ENCODE data around the gene OLIG1. TPM values are rescaled to one million over a fixed set of nuclear protein-coding genes. Genes with fewer than 3 reads are reported as not detected.

Gene OLIG1
- total and polyA plus RNA-seq, 5 donors, result 0.68 to 1.3 TPM; not detected in 3

GRCh38 chr21:33109574-33110339, 39.8 kb downstream of the OLIG1 start:
- peak in 1 of 3 donors; percentile 48 for DNase-seq
- no peak for ATAC-seq
- Histone ChIP-seq H3K9me3 (ENCODE audit: control insufficient read depth, low read length) (no peaks in the 10 kb centered on the region), H3K4me1 (ENCODE audit: control insufficient read depth, insufficient read depth, low read length) (no peaks in the 10 kb centered on the region), H3K4me3 (ENCODE audit: low read length) (no peak overlapping the region), H3K27me3 (ENCODE audit: control insufficient read depth, insufficient read depth) (no peaks in the 10 kb centered on the region), H3K27ac (ENCODE audit: low read length) (no peak overlapping the region)
- intact Hi-C loops (cut with DNase I), result no loop called here
- WGBS, result 11% methylated on average over 45 of the region's 45 CpGs

DNA sequence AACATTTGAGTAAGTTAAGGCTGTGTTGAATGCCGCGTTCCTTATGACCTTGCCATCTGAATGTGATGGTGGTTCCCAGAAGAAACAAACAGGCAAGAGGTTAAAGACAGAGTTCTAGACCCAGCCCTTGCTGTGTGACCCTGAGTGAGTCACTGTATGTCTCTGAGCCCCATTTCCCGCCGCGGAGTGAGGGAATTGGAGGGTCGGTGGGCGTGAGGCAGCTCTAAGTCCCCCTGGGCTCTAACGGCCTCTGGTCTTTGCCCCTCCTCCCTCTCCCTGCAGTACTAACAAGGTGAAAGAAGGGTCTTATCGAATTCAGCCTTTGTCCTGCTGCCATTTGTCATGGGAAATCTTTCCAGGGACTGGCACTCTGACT, 40.4 kb downstream of the OLIG1 start:
- ATAC-seq (no peak), DNase-seq (no peak)
- WGBS, result 49% methylated on average over 9 of the region's 9 CpGs
- H3K9me3 ChIP-seq (ENCODE audit: control insufficient read depth, low read length), result no peaks in the 10 kb centered on the region
- intact Hi-C loops (cut with DNase I), result no loop called here
- H3K4me1 ChIP-seq (ENCODE audit: control insufficient read depth, insufficient read depth, low read length), result no peaks in the 10 kb centered on the region
- no peak overlapping the region for H3K27ac ChIP-seq (ENCODE audit: low read length)
- no peak overlapping the region for H3K4me3 ChIP-seq (ENCODE audit: low read length)
- no peaks in the 10 kb centered on the region for H3K27me3 ChIP-seq (ENCODE audit: control insufficient read depth, insufficient read depth)

GRCh38 chr21:33111577-33111976, 41.6 kb downstream of the OLIG1 start:
- whole genome bisulfite sequencing, result 61% methylated on average over 6 of the region's 6 CpGs
- ATAC-seq (no peak), DNase-seq (no peak)
- Histone ChIP-seq H3K27me3 (ENCODE audit: control insufficient read depth, insufficient read depth) (no peaks in the 10 kb centered on the region), H3K4me3 (ENCODE audit: low read length) (no peak overlapping the region), H3K9me3 (ENCODE audit: control insufficient read depth, low read length) (no peaks in the 10 kb centered on the region), H3K27ac (ENCODE audit: low read length) (no peak overlapping the region), H3K4me1 (ENCODE audit: control insufficient read depth, insufficient read depth, low read length) (no peaks in the 10 kb centered on the region)
- intact Hi-C loops (cut with DNase I), result no loop called here

DNA sequence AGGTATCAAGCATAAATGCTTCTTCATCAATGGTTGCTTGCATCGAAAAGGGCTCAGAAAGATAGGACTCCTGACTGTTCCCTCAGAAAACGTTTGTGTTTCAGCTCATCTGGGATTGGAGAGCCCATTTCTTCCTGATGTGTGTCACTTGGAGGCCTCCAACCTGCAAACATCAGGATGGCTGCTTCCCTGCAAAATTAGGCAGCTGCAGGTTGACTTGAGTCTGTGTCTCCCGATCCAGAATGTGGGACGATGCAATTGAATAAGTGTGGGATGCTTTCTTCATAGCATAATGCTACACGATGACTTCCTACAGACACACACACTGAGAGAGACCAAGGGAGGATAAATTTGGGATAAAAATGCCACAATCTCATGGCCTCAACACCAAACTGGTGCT, 42.2 kb downstream of the OLIG1 start:
- DNase-seq (no peak), ATAC-seq (no peak)
- Histone ChIP-seq H3K27me3 (ENCODE audit: control insufficient read depth, insufficient read depth) (no peaks in the 10 kb centered on the region), H3K4me1 (ENCODE audit: control insufficient read depth, insufficient read depth, low read length) (no peaks in the 10 kb centered on the region), H3K4me3 (ENCODE audit: low read length) (no peak overlapping the region), H3K27ac (ENCODE audit: low read length) (no peak overlapping the region), H3K9me3 (ENCODE audit: control insufficient read depth, low read length) (no peaks in the 10 kb centered on the region)
- 47% methylated on average over 5 of the region's 5 CpGs for WGBS
- intact Hi-C loops (cut with DNase I), result no loop called here

- ATAC-seq, result no peak
- no peaks in the 10 kb centered on the region for H3K4me1 ChIP-seq (ENCODE audit: control insufficient read depth, insufficient read depth, low read length)
- no peak overlapping the region for H3K27ac ChIP-seq (ENCODE audit: low read length)
- H3K9me3 ChIP-seq (ENCODE audit: control insufficient read depth, low read length), result no peaks in the 10 kb centered on the region
- H3K4me3 ChIP-seq (ENCODE audit: low read length), result no peak overlapping the region
- intact Hi-C loops (cut with DNase I), result no loop called here
- WGBS, result 44% methylated on average over 4 of the region's 4 CpGs
- H3K27me3 ChIP-seq (ENCODE audit: control insufficient read depth, insufficient read depth), result no peaks in the 10 kb centered on the region
- no peak for DNase-seq
These were observed 42.7 kb downstream of the OLIG1 start for GRCh38 chr21:33112681-33113080.

- ATAC-seq, result no peak
- Histone ChIP-seq H3K4me3 (ENCODE audit: low read length) (no peak overlapping the region), H3K9me3 (ENCODE audit: control insufficient read depth, low read length) (no peaks in the 10 kb centered on the region), H3K27me3 (ENCODE audit: control insufficient read depth, insufficient read depth) (no peaks in the 10 kb centered on the region), H3K27ac (ENCODE audit: low read length) (no peak overlapping the region), H3K4me1 (ENCODE audit: control insufficient read depth, insufficient read depth, low read length) (no peaks in the 10 kb centered on the region)
- intact Hi-C loops (cut with DNase I), result no loop called here
- 61% methylated on average over 13 of the region's 13 CpGs for WGBS
- DNase-seq, result no peak
These were observed 43.2 kb downstream of the OLIG1 start for GRCh38 chr21:33113131-33113530.

DNA sequence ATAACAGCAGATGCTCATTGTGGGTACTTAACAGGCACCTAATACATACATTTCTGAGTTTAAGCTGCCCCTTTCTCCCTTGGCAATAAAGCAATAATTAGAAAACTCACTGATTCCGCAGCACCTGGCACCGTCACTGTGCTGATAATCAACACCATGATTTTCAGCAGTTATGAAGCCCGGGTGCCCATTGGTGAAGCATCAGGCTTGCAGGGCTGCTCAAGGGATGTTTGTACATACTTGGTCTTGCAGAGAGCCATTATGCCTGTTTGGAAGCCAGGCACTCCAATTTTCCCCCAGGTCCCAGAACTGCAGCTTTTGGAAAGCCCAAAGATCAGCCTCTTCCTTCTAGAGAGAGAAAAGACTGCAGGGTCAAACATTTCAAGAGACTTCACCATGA, 44.3 kb downstream of the OLIG1 start:
- 92% methylated on average over 3 of the region's 3 CpGs for WGBS
- Histone ChIP-seq H3K27ac (ENCODE audit: low read length) (no peak overlapping the region), H3K27me3 (ENCODE audit: control insufficient read depth, insufficient read depth) (no peaks in the 10 kb centered on the region), H3K4me3 (ENCODE audit: low read length) (no peak overlapping the region), H3K4me1 (ENCODE audit: control insufficient read depth, insufficient read depth, low read length) (no peaks in the 10 kb centered on the region), H3K9me3 (ENCODE audit: control insufficient read depth, low read length) (no peaks in the 10 kb centered on the region)
- ATAC-seq (no peak), DNase-seq (no peak)
- intact Hi-C loops (cut with DNase I), result no loop called here

- WGBS, result 57% methylated on average over 20 of the region's 20 CpGs
- Histone ChIP-seq H3K4me3 (ENCODE audit: low read length) (no peak overlapping the region), H3K27ac (ENCODE audit: low read length) (no peak overlapping the region), H3K27me3 (ENCODE audit: control insufficient read depth, insufficient read depth) (no peaks in the 10 kb centered on the region), H3K4me1 (ENCODE audit: control insufficient read depth, insufficient read depth, low read length) (no peaks in the 10 kb centered on the region), H3K9me3 (ENCODE audit: control insufficient read depth, low read length) (no peaks in the 10 kb centered on the region)
- DNase-seq, result no peak
- intact Hi-C loops (cut with DNase I), result no loop called here
- peak in 1 of 2 donors; percentile 52 for ATAC-seq
These were observed 45.9 kb downstream of the OLIG1 start for GRCh38 chr21:33115631-33116510.

- Histone ChIP-seq H3K27ac (ENCODE audit: low read length) (no peak overlapping the region), H3K9me3 (ENCODE audit: control insufficient read depth, low read length) (no peaks in the 10 kb centered on the region), H3K4me1 (ENCODE audit: control insufficient read depth, insufficient read depth, low read length) (no peaks in the 10 kb centered on the region), H3K27me3 (ENCODE audit: control insufficient read depth, insufficient read depth) (no peaks in the 10 kb centered on the region), H3K4me3 (ENCODE audit: low read length) (no peak overlapping the region)
- intact Hi-C loops (cut with DNase I), result no loop called here
- DNase-seq, result no peak
- no peak for ATAC-seq
- WGBS, result 40% methylated on average over 8 of the region's 8 CpGs
These were observed 46.7 kb downstream of the OLIG1 start for GRCh38 chr21:33116676-33117075.

DNA sequence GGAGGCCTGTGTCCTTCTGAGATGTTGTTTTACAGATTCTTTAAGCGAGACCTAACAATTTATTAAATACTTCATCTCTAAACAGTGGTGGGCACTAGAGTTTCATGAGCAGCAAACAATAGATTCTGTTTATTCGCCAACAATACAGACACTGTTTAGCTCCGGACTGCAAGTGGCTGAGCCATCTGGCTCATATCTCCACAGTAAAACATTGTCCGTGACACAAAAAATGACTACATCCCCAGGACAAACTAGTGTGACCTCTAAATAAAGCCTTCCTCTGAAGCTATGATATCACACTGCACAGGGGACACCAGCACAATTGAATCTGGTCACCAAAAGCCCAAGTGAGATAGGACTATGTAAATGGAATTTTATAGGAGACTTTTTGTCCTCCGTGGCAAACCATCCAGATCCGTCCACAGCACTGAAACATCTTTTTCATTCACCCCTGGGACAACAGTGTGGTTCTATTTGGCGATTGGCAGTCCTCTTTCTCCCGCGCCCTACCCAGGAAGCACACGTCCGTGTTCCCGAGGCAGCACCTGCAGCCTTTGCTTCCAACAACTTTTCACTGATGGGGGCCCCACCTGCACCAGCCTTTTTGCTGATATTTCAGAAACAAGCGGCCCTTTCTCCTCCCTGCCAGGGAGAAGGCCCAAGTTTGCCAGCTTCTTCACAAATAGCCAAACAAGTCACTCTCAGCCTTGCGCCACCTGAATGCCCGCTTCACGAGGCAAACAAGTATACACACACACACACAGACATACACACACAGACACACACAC, 47.4 kb downstream of the OLIG1 start:
- intact Hi-C loops (cut with DNase I), result no loop called here
- H3K27ac ChIP-seq (ENCODE audit: low read length), result no peak overlapping the region
- DNase-seq (no peak), ATAC-seq (no peak)
- 70% methylated on average over 16 of the region's 16 CpGs for WGBS
- no peaks in the 10 kb centered on the region for H3K9me3 ChIP-seq (ENCODE audit: control insufficient read depth, low read length)
- H3K4me3 ChIP-seq (ENCODE audit: low read length), result no peak overlapping the region
- no peaks in the 10 kb centered on the region for H3K4me1 ChIP-seq (ENCODE audit: control insufficient read depth, insufficient read depth, low read length)
- no peaks in the 10 kb centered on the region for H3K27me3 ChIP-seq (ENCODE audit: control insufficient read depth, insufficient read depth)

Data from right cardiac atrium (tissue), 5 donors.